GM23338 (cell line): ENCODE measurements around the gene ARHGEF17. TPM values are rescaled to one million over a fixed set of nuclear protein-coding genes. Genes with fewer than 3 reads are reported as not detected.

Source experiments
- ATAC-seq: fragments of 200-7000 bp; cut with Tn5 transposase; 3 replicates; pipeline ENCODE4 v1.9.1; 2020
- DNase-seq: peaks from one replicate; pipeline ENCODE4 v3.0.0-alpha.2; 2015; ENCODE audit warnings: low spot score
- H2AFZ ChIP-seq: fragments of 200-600 bp; sonication (generic); 2 replicates; pipeline ENCODE4 v1.8.0; 2016; ENCODE audit warnings: antibody characterized with exemption, mild to moderate bottlenecking, moderate library complexity
- H3F3A ChIP-seq: fragments of 200-600 bp; sonication (generic); replicated peaks from 2 replicates; pipeline ENCODE4 v1.8.0; 2017; ENCODE audit warnings: antibody characterized with exemption, mixed run types, low read depth
- H3K27ac ChIP-seq: fragments of 200-600 bp; sonication (generic); 2 replicates; pipeline ENCODE4 v1.6.1; 2016; ENCODE audit warnings: low read depth
- H3K27me3 ChIP-seq: fragments of 200-600 bp; sonication (generic); 2 replicates; pipeline ENCODE4 v1.8.0; 2016; ENCODE audit warnings: mild to moderate bottlenecking, mixed run types, moderate library complexity; ENCODE audit not compliant: insufficient read depth
- H3K36me3 ChIP-seq: fragments of 200-600 bp; sonication (generic); 2 replicates; pipeline ENCODE4 v1.8.0; 2016; ENCODE audit warnings: mild to moderate bottlenecking; ENCODE audit not compliant: insufficient read depth
- H3K4me1 ChIP-seq: fragments of 200-600 bp; sonication (generic); 2 replicates; pipeline ENCODE4 v1.8.0; 2016; ENCODE audit warnings: mild to moderate bottlenecking, moderate library complexity; ENCODE audit not compliant: insufficient read depth
- H3K4me2 ChIP-seq: fragments of 200-600 bp; sonication (generic); 2 replicates; pipeline ENCODE4 v1.7.1; 2017; ENCODE audit warnings: mixed run types
- H3K4me3 ChIP-seq: fragments of 200-600 bp; sonication (generic); 2 replicates; pipeline ENCODE4 v1.6.1; 2016; ENCODE audit warnings: mixed run types
- H3K79me2 ChIP-seq: fragments of 200-600 bp; sonication (generic); replicated peaks from 2 replicates; pipeline ENCODE4 v1.8.0; 2017; ENCODE audit warnings: mild to moderate bottlenecking; ENCODE audit not compliant: insufficient read depth
- H3K9me2 ChIP-seq: fragments of 200-600 bp; sonication (generic); 2 replicates; pipeline ENCODE4 v1.8.0; 2017; ENCODE audit not compliant: insufficient read depth
- H4K20me1 ChIP-seq: fragments of 200-600 bp; sonication (generic); replicated peaks from 2 replicates; pipeline ENCODE4 v1.8.0; 2017; ENCODE audit warnings: mild to moderate bottlenecking; ENCODE audit not compliant: insufficient read depth
- H3K27ac Mint-ChIP-seq: 2 replicates; pipeline ENCODE4 v1.8.0; 2020; ENCODE audit warnings: inconsistent platforms, mild to moderate bottlenecking, moderate library complexity, mixed read lengths
- H3K27me3 Mint-ChIP-seq: 3 replicates; pipeline ENCODE4 v1.8.0; 2022; ENCODE audit warnings: low read depth, mild to moderate bottlenecking, moderate library complexity, mixed read lengths, inconsistent platforms; ENCODE audit not compliant: insufficient read depth, poor library complexity
- H3K36me3 Mint-ChIP-seq: 3 replicates; pipeline ENCODE4 v1.8.0; 2021; ENCODE audit warnings: low read depth, mild to moderate bottlenecking, inconsistent platforms, moderate library complexity, mixed read lengths
- H3K4me1 Mint-ChIP-seq: 3 replicates; pipeline ENCODE4 v1.8.0; 2020; ENCODE audit warnings: mild to moderate bottlenecking, inconsistent platforms, mixed read lengths
- H3K4me3 Mint-ChIP-seq: 3 replicates; pipeline ENCODE4 v1.8.0; 2021; ENCODE audit warnings: moderate library complexity, mild to moderate bottlenecking, inconsistent platforms, mixed read lengths
- H3K9me3 Mint-ChIP-seq: 3 replicates; pipeline ENCODE4 v1.8.0; 2020; ENCODE audit warnings: moderate library complexity, mild to moderate bottlenecking, inconsistent platforms, mixed read lengths
- CREB1 ChIP-seq: fragments of 250-450 bp; sonication (Bioruptor Pico); IDR thresholded peaks from 2 replicates; pipeline ENCODE4 v1.5.0; 2020; ENCODE audit warnings: low read depth, mild to moderate bottlenecking, moderate library complexity
- EZH2phosphoT487 ChIP-seq: fragments of 200-600 bp; sonication (generic); IDR thresholded peaks from one replicate; pipeline ENCODE4 v1.8.1; 2018; ENCODE audit warnings: antibody characterized with exemption; ENCODE audit not compliant: unreplicated experiment
- JUNB ChIP-seq: IDR thresholded peaks from one replicate; pipeline ENCODE4 v1.6.1; 2016; ENCODE audit warnings: antibody characterized with exemption; ENCODE audit not compliant: unreplicated experiment
- NANOG ChIP-seq: IDR thresholded peaks from 2 replicates; pipeline ENCODE4 v1.6.1; 2016; ENCODE audit warnings: antibody characterized with exemption, borderline replicate concordance
- POLR2AphosphoS5 ChIP-seq: IDR thresholded peaks from 2 replicates; pipeline ENCODE4 v1.6.1; 2016; ENCODE audit warnings: antibody characterized with exemption, low read depth
- ZNF331 ChIP-seq: fragments of 250-450 bp; sonication (Bioruptor Pico); IDR thresholded peaks from 2 replicates; pipeline ENCODE4 v1.5.0; 2020; ENCODE audit warnings: low read depth, mild to moderate bottlenecking, moderate library complexity
- long read RNA-seq: library from polyadenylated mRNA; unstranded; transcript quantifications from one replicate; pipeline ENCODE4 v2.0.0, GENCODE V29; 2020; ENCODE audit not compliant: unreplicated experiment
- polyA plus RNA-seq: library from polyadenylated mRNA; unstranded; fragments of >200 nt; fragmentation: Nextera tagmentation; extraction: Ambion mirVana; gene quantifications from 2 replicates; pipeline ENCODE4 v1.2.1, GENCODE V29; 2016
- total RNA-seq: library from RNA; depleted of rRNA; stranded (reverse); fragments of >200 nt; shearing (Covaris generic); gene quantifications from 2 replicates; pipeline ENCODE4 v1.2.3, GENCODE V29; 2014; rRNA removed
- TF ChIP-seq, protein P1 (sequence below): fragments of 250-450 bp; sonication (Bioruptor Pico); IDR thresholded peaks from 2 replicates; pipeline ENCODE4 v1.5.0; 2020; ENCODE audit warnings: mild to moderate bottlenecking, moderate library complexity

ARHGEF17 gene, protein sequence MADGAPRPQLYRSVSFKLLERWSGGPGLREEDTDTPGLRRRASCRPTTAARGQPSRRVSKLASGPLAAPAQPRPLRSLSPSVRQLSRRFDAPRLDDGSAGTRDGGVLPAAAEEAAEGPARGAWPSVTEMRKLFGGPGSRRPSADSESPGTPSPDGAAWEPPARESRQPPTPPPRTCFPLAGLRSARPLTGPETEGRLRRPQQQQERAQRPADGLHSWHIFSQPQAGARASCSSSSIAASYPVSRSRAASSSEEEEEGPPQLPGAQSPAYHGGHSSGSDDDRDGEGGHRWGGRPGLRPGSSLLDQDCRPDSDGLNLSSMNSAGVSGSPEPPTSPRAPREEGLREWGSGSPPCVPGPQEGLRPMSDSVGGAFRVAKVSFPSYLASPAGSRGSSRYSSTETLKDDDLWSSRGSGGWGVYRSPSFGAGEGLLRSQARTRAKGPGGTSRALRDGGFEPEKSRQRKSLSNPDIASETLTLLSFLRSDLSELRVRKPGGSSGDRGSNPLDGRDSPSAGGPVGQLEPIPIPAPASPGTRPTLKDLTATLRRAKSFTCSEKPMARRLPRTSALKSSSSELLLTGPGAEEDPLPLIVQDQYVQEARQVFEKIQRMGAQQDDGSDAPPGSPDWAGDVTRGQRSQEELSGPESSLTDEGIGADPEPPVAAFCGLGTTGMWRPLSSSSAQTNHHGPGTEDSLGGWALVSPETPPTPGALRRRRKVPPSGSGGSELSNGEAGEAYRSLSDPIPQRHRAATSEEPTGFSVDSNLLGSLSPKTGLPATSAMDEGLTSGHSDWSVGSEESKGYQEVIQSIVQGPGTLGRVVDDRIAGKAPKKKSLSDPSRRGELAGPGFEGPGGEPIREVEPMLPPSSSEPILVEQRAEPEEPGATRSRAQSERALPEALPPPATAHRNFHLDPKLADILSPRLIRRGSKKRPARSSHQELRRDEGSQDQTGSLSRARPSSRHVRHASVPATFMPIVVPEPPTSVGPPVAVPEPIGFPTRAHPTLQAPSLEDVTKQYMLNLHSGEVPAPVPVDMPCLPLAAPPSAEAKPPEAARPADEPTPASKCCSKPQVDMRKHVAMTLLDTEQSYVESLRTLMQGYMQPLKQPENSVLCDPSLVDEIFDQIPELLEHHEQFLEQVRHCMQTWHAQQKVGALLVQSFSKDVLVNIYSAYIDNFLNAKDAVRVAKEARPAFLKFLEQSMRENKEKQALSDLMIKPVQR (N-terminal part only)
- 11.0 and 15.0 TPM in 2 replicates for total RNA-seq
- polyA plus RNA-seq, result 2.7 and 2.9 TPM in 2 replicates
- long read RNA-seq, partial matches to known transcripts, result 0 of 2 reads
- long read RNA-seq, other reads (novel, unspliced or antisense), result 1 of 2 reads

DNA sequence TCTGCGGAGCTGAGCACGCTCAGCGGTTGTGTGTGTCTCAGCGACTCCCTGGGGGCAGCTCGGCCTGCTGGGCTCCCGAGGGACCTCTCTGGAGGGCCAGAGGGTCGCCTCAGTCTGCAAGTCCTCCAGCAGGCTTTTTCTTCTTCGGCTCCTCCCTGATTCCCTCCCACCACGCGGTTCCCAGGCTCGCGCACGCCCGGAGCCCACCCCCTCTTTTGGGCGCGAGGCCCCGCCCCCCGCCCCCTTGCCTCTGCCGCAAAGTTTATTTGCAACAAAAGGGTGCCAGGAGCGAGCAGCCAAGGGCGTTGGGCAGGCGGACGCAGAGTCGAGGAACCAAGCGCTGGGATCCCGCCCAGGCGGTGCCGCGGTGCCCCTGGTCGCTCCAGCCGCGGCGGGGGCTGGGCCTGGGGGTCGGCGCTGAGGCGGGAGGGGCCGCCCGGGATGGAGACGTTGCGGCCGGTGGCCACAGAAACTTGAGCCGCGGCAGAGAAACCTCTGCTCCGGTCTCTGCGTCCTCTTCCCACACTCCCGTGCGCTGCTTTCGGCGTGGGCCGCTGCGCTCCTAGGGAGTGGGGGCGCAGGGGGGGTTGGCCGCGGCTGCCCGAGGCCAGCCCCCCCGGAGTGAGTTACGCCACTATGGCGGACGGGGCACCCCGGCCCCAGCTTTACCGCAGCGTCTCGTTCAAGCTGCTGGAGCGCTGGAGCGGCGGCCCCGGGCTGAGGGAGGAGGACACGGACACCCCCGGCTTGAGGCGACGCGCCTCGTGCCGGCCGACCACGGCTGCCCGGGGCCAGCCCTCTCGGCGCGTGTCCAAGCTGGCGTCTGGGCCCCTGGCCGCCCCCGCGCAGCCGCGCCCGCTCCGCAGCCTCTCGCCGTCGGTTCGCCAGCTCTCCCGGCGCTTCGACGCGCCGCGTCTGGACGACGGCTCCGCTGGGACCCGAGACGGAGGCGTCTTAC is at the start of gene ARHGEF17:
ARHGEF17 (plus strand) TSS at position 274 of the 958 bp plus-strand sequence; CDS start at position 637, 363 bp downstream.
- H3K27ac Mint-ChIP-seq, result peak within 1 kb of the TSS; percentile 80; the same call in 1 of the 2 replicates
- peaks cover 20% of the 10 kb centered on the region for H3K4me1 Mint-ChIP-seq
- H3F3A ChIP-seq, result no peaks in the 10 kb centered on the region
- peak within 1 kb of the TSS; percentile 83; the same call in 1 of the 2 replicates for H3K27ac ChIP-seq
- H3K27me3 ChIP-seq, result peaks cover 26% of the 10 kb centered on the region
- no peaks in the 10 kb centered on the region for H3K9me3 Mint-ChIP-seq
- no peaks in the 10 kb centered on the region for H3K9me2 ChIP-seq
- DNase-seq (peak; percentile 88), ATAC-seq (peak; percentile 24)
- H2AFZ ChIP-seq, result peak within 1 kb of the TSS; percentile 69
- TF ChIP-seq POLR2AphosphoS5 (peak; percentile 70), JUNB (no peak), ZNF331 (no peak)
- H3K27me3 Mint-ChIP-seq, result peaks cover 34% of the 10 kb centered on the region
- peak within 1 kb of the TSS; percentile 96 for H3K4me2 ChIP-seq
- peak within 1 kb of the TSS; percentile 69 for H3K4me3 Mint-ChIP-seq
- peak within 1 kb of the TSS; percentile 89 for H3K4me3 ChIP-seq
- H3K4me1 ChIP-seq, result peaks cover 7% of the 10 kb centered on the region
- H3K36me3 ChIP-seq, result no peaks in the 10 kb centered on the region
- peaks cover 23% of the 10 kb centered on the region for H4K20me1 ChIP-seq
- 0 out of 2 replicates have a peak, but pooled peaks cover 5% of the 10 kb centered on the region for H3K79me2 ChIP-seq
- H3K36me3 Mint-ChIP-seq, result no peaks in the 10 kb centered on the region; the same call in 2 of the 3 replicates

DNA sequence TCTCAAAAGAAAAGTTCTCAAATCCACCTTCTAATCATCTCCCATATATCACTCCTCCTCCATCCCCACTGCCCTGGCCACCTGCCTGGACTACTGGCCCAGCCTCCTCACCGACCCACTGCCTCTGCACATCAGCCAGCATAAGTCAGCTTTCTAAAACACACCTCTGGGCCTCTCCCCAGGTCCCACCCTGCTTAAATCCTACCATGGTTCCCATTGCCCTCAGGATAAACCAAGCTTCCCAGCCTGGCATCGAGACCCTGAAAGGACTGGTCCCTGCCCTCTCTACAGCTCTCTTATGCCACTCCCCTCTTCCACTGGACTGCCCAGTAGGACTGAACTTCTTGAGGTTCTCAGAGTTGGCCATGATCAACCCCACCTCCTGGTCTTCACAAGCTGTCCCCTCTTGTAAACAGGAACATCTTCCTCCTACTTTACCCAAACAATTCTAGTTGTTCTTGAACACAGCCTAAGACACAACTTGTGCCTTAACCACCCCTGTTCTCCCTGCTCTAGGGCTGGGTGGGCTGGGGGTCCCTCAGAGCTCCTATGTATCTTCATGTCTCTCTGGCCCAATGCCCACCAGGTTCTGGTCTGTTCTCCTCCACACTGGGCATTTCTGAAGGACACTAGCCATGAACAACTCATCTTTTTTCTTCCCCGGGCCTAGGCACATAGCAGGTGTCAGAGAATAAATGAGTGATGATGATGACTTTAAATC is 48.5 kb upstream of the ARHGEF17 start:
- H3K4me1 ChIP-seq, result no peaks in the 10 kb centered on the region; the same call in 1 of the 2 replicates
- no peak overlapping the region for H3K27ac Mint-ChIP-seq
- no peaks in the 10 kb centered on the region for H3K36me3 ChIP-seq
- H3K4me1 Mint-ChIP-seq, result peaks cover 2% of the 10 kb centered on the region; the same call in 1 of the 3 replicates
- no peak overlapping the region for H2AFZ ChIP-seq
- ATAC-seq (no peak), DNase-seq (no peak)
- H3K27me3 ChIP-seq, result peaks cover 7% of the 10 kb centered on the region; the same call in 1 of the 2 replicates
- no peaks in the 10 kb centered on the region for H3K36me3 Mint-ChIP-seq
- H3F3A ChIP-seq, result no peaks in the 10 kb centered on the region
- no peaks in the 10 kb centered on the region for H3K9me3 Mint-ChIP-seq
- H3K9me2 ChIP-seq, result no peaks in the 10 kb centered on the region
- H3K27me3 Mint-ChIP-seq, result peaks cover 11% of the 10 kb centered on the region
- H3K27ac ChIP-seq, result no peak overlapping the region
- H3K4me2 ChIP-seq, result no peak overlapping the region
- H4K20me1 ChIP-seq, result no peaks in the 10 kb centered on the region
- H3K4me3 ChIP-seq, result no peak overlapping the region
- no peak overlapping the region for H3K4me3 Mint-ChIP-seq
- no peaks in the 10 kb centered on the region for H3K79me2 ChIP-seq
- TF ChIP-seq EZH2phosphoT487 (no peak), CREB1 (CRISPR knock-in tag) (no peak), NANOG (no peak)
- TF ChIP-seq, protein P1, sequence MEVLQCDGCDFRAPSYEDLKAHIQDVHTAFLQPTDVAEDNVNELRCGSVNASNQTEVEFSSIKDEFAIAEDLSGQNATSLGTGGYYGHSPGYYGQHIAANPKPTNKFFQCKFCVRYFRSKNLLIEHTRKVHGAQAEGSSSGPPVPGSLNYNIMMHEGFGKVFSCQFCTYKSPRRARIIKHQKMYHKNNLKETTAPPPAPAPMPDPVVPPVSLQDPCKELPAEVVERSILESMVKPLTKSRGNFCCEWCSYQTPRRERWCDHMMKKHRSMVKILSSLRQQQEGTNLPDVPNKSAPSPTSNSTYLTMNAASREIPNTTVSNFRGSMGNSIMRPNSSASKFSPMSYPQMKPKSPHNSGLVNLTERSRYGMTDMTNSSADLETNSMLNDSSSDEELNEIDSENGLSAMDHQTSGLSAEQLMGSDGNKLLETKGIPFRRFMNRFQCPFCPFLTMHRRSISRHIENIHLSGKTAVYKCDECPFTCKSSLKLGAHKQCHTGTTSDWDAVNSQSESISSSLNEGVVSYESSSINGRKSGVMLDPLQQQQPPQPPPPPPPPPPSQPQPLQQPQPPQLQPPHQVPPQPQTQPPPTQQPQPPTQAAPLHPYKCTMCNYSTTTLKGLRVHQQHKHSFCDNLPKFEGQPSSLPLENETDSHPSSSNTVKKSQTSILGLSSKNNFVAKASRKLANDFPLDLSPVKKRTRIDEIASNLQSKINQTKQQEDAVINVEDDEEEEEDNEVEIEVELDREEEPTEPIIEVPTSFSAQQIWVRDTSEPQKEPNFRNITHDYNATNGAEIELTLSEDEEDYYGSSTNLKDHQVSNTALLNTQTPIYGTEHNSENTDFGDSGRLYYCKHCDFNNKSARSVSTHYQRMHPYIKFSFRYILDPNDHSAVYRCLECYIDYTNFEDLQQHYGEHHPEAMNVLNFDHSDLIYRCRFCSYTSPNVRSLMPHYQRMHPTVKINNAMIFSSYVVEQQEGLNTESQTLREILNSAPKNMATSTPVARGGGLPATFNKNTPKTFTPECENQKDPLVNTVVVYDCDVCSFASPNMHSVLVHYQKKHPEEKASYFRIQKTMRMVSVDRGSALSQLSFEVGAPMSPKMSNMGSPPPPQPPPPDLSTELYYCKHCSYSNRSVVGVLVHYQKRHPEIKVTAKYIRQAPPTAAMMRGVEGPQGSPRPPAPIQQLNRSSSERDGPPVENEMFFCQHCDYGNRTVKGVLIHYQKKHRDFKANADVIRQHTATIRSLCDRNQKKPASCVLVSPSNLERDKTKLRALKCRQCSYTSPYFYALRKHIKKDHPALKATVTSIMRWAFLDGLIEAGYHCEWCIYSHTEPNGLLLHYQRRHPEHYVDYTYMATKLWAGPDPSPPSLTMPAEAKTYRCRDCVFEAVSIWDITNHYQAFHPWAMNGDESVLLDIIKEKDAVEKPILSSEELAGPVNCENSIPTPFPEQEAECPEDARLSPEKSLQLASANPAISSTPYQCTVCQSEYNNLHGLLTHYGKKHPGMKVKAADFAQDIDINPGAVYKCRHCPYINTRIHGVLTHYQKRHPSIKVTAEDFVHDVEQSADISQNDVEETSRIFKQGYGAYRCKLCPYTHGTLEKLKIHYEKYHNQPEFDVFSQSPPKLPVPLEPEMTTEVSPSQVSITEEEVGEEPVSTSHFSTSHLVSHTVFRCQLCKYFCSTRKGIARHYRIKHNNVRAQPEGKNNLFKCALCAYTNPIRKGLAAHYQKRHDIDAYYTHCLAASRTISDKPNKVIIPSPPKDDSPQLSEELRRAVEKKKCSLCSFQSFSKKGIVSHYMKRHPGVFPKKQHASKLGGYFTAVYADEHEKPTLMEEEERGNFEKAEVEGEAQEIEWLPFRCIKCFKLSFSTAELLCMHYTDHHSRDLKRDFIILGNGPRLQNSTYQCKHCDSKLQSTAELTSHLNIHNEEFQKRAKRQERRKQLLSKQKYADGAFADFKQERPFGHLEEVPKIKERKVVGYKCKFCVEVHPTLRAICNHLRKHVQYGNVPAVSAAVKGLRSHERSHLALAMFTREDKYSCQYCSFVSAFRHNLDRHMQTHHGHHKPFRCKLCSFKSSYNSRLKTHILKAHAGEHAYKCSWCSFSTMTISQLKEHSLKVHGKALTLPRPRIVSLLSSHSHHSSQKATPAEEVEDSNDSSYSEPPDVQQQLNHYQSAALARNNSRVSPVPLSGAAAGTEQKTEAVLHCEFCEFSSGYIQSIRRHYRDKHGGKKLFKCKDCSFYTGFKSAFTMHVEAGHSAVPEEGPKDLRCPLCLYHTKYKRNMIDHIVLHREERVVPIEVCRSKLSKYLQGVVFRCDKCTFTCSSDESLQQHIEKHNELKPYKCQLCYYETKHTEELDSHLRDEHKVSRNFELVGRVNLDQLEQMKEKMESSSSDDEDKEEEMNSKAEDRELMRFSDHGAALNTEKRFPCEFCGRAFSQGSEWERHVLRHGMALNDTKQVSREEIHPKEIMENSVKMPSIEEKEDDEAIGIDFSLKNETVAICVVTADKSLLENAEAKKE (CRISPR knock-in tag), result no peak
